IMR-90 (cell line): ENCODE data around the gene ALDH1A1. TPM values are rescaled to one million over a fixed set of nuclear protein-coding genes. Genes with fewer than 3 reads are reported as not detected.

ENCODE experiments used
- ATAC-seq: fragments of 200-7000 bp; cut with Tn5 transposase; 2 replicates; pipeline ENCODE4 v1.9.1; 2020; ENCODE audit warnings: low read depth, mild to moderate bottlenecking, moderate library complexity
- BruUV-seq: library from RNA; stranded (reverse); fragments of 400-500 nt; replicated peaks from 2 replicates; lab custom pipeline; 2021; lab: Mats Ljungman, UMichigan
- CTCF ChIA-PET: fragments of 300-600 bp; formaldehyde crosslinking; extraction: SDS; loops from one replicate; lab custom pipeline; 2021; ENCODE audit warnings: antibody characterized with exemption; lab: Yijun Ruan, JAX
- POLR2A ChIA-PET: fragments of 300-600 bp; sonication (Branson Sonifier 250); formaldehyde crosslinking; loops from one replicate; lab custom pipeline; 2022; ENCODE audit warnings: antibody characterized with exemption; ENCODE audit not compliant: unreplicated experiment; lab: Charles Lee
- DNase-seq: peaks from one replicate; pipeline ENCODE4 v3.0.0; 2013
- H2AFZ ChIP-seq: replicated peaks from 2 replicates; pipeline ENCODE3; 2013; ENCODE audit warnings: low read length, mild to moderate bottlenecking; ENCODE audit not compliant: poor library complexity
- H2AK5ac ChIP-seq: 2 replicates; pipeline ENCODE4 v1.6.1; 2013; ENCODE audit warnings: low read depth, low read length, inconsistent platforms
- H2AK9ac ChIP-seq: replicated peaks from 2 replicates; pipeline ENCODE3; 2013; ENCODE audit warnings: mild to moderate bottlenecking, low read depth, low read length, moderate library complexity; ENCODE audit not compliant: poor library complexity
- H2BK120ac ChIP-seq: 2 replicates; pipeline ENCODE4 v1.6.1; 2013; ENCODE audit warnings: low read depth, low read length, inconsistent platforms
- H2BK15ac ChIP-seq: 3 replicates; pipeline ENCODE4 v1.6.1; 2013; ENCODE audit warnings: low read depth, low read length, inconsistent platforms
- H2BK20ac ChIP-seq: 2 replicates; pipeline ENCODE4 v1.6.1; 2013; ENCODE audit warnings: low read depth, mild to moderate bottlenecking, inconsistent platforms, low read length, moderate library complexity
- H2BK5ac ChIP-seq: 2 replicates; pipeline ENCODE4 v1.6.1; 2013; ENCODE audit warnings: mild to moderate bottlenecking, low read depth, low read length, inconsistent platforms; ENCODE audit not compliant: poor library complexity, severe bottlenecking
- H3K14ac ChIP-seq: replicated peaks from 2 replicates; pipeline ENCODE4 v1.6.1; 2013; ENCODE audit warnings: low read depth, low read length, inconsistent platforms
- H3K18ac ChIP-seq: 2 replicates; pipeline ENCODE4 v1.6.1; 2013; ENCODE audit warnings: low read depth, low read length, control low read depth
- H3K23ac ChIP-seq: 2 replicates; pipeline ENCODE4 v1.6.1; 2013; ENCODE audit warnings: low read depth, low read length, inconsistent platforms
- H3K27ac ChIP-seq: 2 replicates; pipeline ENCODE4 v1.5.1; 2013; ENCODE audit warnings: mild to moderate bottlenecking, control low read depth, low read length; ENCODE audit not compliant: insufficient read depth
- H3K27me3 ChIP-seq: 2 replicates; pipeline ENCODE4 v1.6.1; 2013; ENCODE audit warnings: low read length; ENCODE audit not compliant: control insufficient read depth, insufficient read depth
- H3K36me3 ChIP-seq: 2 replicates; pipeline ENCODE4 v1.6.1; 2013; ENCODE audit warnings: low read length, mixed read lengths; ENCODE audit not compliant: control insufficient read depth, insufficient read depth
- H3K4ac ChIP-seq: 2 replicates; pipeline ENCODE4 v1.6.1; 2013; ENCODE audit warnings: low read depth, low read length, inconsistent platforms
- H3K4me1 ChIP-seq: 2 replicates; pipeline ENCODE4 v1.6.1; 2013; ENCODE audit warnings: low read length, mixed read lengths; ENCODE audit not compliant: control insufficient read depth, insufficient read depth
- H3K4me2 ChIP-seq: 2 replicates; pipeline ENCODE4 v1.6.1; 2013; ENCODE audit warnings: low read depth, mild to moderate bottlenecking, control low read depth, low read length, moderate library complexity
- H3K4me3 ChIP-seq: 2 replicates; pipeline ENCODE4 v1.5.1; 2013; ENCODE audit warnings: low read depth, mild to moderate bottlenecking, control low read depth, low read length, moderate library complexity; ENCODE audit not compliant: insufficient read depth
- H3K56ac ChIP-seq: 2 replicates; pipeline ENCODE4 v1.6.1; 2013; ENCODE audit warnings: low read length, inconsistent platforms; ENCODE audit not compliant: insufficient read depth; ENCODE audit errors: extremely low read depth
- H3K79me1 ChIP-seq, 2 experiments: 2 replicates each; pipeline ENCODE4 v1.6.1; 2013; ENCODE audit warnings: low read length in 2 of 2, inconsistent platforms in 1 of 2, low read depth in 1 of 2
- H3K9ac ChIP-seq: 2 replicates; pipeline ENCODE4 v1.6.1; 2013; ENCODE audit warnings: low read depth, low read length, control low read depth
- H3K9me1 ChIP-seq: 2 replicates; pipeline ENCODE4 v1.6.1; 2013; ENCODE audit warnings: low read length, inconsistent platforms; ENCODE audit not compliant: insufficient read depth
- H3K9me3 ChIP-seq: 2 replicates; pipeline ENCODE4 v1.6.1; 2013; ENCODE audit warnings: low read length; ENCODE audit not compliant: control insufficient read depth, insufficient read depth
- H4K20me1 ChIP-seq: 2 replicates; pipeline ENCODE4 v1.6.1; 2013; ENCODE audit warnings: low read length, inconsistent platforms; ENCODE audit not compliant: insufficient read depth
- H4K5ac ChIP-seq: 2 replicates; pipeline ENCODE4 v1.6.1; 2013; ENCODE audit warnings: mild to moderate bottlenecking, low read depth, low read length, control low read depth
- H4K8ac ChIP-seq, 2 experiments: 2 replicates each; pipeline ENCODE4 v1.6.1; 2013; ENCODE audit warnings: low read depth in 2 of 2, low read length in 2 of 2, control low read depth in 1 of 2, inconsistent platforms in 1 of 2
- H4K91ac ChIP-seq: 2 replicates; pipeline ENCODE4 v1.6.1; 2013; ENCODE audit warnings: low read depth, low read length, inconsistent platforms; ENCODE audit not compliant: insufficient read depth
- CEBPB ChIP-seq: IDR thresholded peaks from 2 replicates; pipeline ENCODE4 v1.6.1; 2012; ENCODE audit warnings: low read depth, low read length, improper control_type of control experiment
- CHD1 ChIP-seq: IDR thresholded peaks from 2 replicates; pipeline ENCODE4 v1.6.1; 2012; ENCODE audit warnings: low read depth, low read length, improper control_type of control experiment
- ELK1 ChIP-seq: fragments of 150-350 bp; IDR thresholded peaks from 2 replicates; pipeline ENCODE4 v1.6.1; 2016; ENCODE audit warnings: low read depth, mild to moderate bottlenecking, low read length, moderate library complexity, borderline replicate concordance
- FOS ChIP-seq: fragments of 150-350 bp; IDR thresholded peaks from 2 replicates; pipeline ENCODE4 v1.6.1; 2016; ENCODE audit warnings: low read depth, low read length
- MAZ ChIP-seq: IDR thresholded peaks from 2 replicates; pipeline ENCODE4 v1.6.1; 2012; ENCODE audit warnings: low read depth, mild to moderate bottlenecking, low read length, improper control_type of control experiment, moderate library complexity, borderline replicate concordance
- NFE2L2 ChIP-seq: fragments of 150-350 bp; IDR thresholded peaks from 2 replicates; pipeline ENCODE4 v1.6.1; 2016; ENCODE audit warnings: low read depth, mild to moderate bottlenecking, low read length
- POLR2A ChIP-seq: IDR thresholded peaks from 2 replicates; pipeline ENCODE4 v1.6.1; 2012; ENCODE audit warnings: mild to moderate bottlenecking, low read depth, low read length
- RCOR1 ChIP-seq: IDR thresholded peaks from 2 replicates; pipeline ENCODE4 v1.6.1; 2012; ENCODE audit warnings: mild to moderate bottlenecking, low read length, improper control_type of control experiment; ENCODE audit not compliant: insufficient replicate concordance
- USF2 ChIP-seq: fragments of 150-350 bp; IDR thresholded peaks from 2 replicates; pipeline ENCODE4 v1.6.1; 2017; ENCODE audit warnings: mild to moderate bottlenecking, antibody characterized with exemption, low read length, low read depth
- WGBS, 2 experiments: methylation state at CpG; one replicate each; pipeline versions ENCODE4 v1.1.5 to v1.1.7; 2013; ENCODE audit warnings: missing lambda C conversion rate in 2 of 2; ENCODE audit not compliant: insufficient read length in 1 of 2; ENCODE audit errors: extremely low coverage in 2 of 2; 5-methylcytosine and 5-hydroxymethylcytosine counted together
- dilution Hi-C: fragments of 300-500 bp; cut with HindIII; formaldehyde crosslinking; loops from one replicate; pipeline ENCODE4 v1.14.3; 2018; ENCODE audit warnings: low sequenced_read_pairs; ENCODE audit not compliant: unreplicated experiment
- in situ Hi-C: fragments of 300-500 bp; cut with MboI; formaldehyde crosslinking; loops from 3 replicates; pipeline ENCODE4 v1.14.3; 2019; ENCODE audit warnings: low sequenced_read_pairs, inconsistent platforms, mixed read lengths
- intact Hi-C: fragments of 100-400 bp; cut with micrococcal nuclease; formaldehyde crosslinking; loops from 2 replicates; pipeline ENCODE4 v1.10.0; 2022
- polyA plus RNA-seq, 3 experiments: library from polyadenylated mRNA; depleted of rRNA; stranded (reverse); fragments of >200 nt; gene quantifications; 2 replicates each; pipeline ENCODE4 v1.2.3, GENCODE V29; 2012; ENCODE audit warnings: low replicate concordance in 1 of 3
- total RNA-seq: library from RNA; depleted of rRNA; stranded (reverse); fragments of >200 nt; gene quantifications from 2 replicates; pipeline ENCODE4 v1.2.3, GENCODE V29; 2012
- TF ChIP-seq, protein P1 (sequence below): conservative IDR thresholded peaks from 2 replicates; pipeline ENCODE4 v1.5.1; 2012; ENCODE audit warnings: mild to moderate bottlenecking, low read depth, low read length, improper control_type of control experiment

The ALDH1A1 gene
- total and polyA plus RNA-seq, 2 of the 4 experiments (the other 2 are of a cell fraction) = not detected

DNA sequence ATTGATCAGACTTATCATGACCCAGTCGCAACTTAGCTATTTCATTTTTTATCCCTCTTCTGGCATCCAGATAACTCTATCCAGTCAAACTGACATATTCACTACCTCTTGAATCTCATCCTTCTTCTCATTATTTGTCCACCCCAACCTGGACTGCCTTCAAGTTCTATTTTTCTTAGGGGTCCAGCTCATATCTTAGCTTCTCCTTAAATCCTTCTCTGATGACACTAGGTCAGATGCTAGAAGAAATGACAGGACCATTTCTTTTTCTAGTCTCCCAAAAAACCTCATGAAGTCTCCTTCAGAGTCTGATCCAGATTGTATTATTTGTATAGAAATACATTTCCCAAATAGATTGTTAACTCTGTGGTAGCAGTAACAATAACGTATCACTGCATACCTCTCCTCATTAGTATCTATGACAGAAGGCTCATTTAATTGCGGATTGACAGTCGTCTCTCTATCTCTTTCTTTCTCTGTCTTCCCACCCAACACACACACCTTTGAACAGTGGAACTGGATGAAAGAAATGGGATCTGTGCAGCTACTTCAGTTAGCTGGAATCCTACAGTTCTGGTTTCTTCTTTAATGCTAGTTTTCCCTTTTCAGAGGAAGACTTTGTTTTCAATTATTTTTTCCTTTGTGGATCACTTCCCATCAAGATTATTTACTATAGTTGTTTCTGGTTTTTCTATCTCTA, 33.5 kb downstream of the ALDH1A1 start:
- TF ChIP-seq RCOR1 = no peak
- TF ChIP-seq CEBPB = no peak
- no peak for TF ChIP-seq FOS
- TF ChIP-seq USF2 = no peak
- TF ChIP-seq POLR2A = no peak
- TF ChIP-seq NFE2L2 = no peak
- TF ChIP-seq MAZ = no peak
- TF ChIP-seq, protein P1, sequence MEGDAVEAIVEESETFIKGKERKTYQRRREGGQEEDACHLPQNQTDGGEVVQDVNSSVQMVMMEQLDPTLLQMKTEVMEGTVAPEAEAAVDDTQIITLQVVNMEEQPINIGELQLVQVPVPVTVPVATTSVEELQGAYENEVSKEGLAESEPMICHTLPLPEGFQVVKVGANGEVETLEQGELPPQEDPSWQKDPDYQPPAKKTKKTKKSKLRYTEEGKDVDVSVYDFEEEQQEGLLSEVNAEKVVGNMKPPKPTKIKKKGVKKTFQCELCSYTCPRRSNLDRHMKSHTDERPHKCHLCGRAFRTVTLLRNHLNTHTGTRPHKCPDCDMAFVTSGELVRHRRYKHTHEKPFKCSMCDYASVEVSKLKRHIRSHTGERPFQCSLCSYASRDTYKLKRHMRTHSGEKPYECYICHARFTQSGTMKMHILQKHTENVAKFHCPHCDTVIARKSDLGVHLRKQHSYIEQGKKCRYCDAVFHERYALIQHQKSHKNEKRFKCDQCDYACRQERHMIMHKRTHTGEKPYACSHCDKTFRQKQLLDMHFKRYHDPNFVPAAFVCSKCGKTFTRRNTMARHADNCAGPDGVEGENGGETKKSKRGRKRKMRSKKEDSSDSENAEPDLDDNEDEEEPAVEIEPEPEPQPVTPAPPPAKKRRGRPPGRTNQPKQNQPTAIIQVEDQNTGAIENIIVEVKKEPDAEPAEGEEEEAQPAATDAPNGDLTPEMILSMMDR = no peak
- TF ChIP-seq ELK1 = no peak
- TF ChIP-seq CHD1 = no peak
- Histone ChIP-seq H3K4ac (no peak overlapping the region), H2BK5ac (no peak overlapping the region), H3K9ac (no peak overlapping the region), H3K27ac (no peak overlapping the region), H3K14ac (no peak overlapping the region), H2BK15ac (no peak overlapping the region), H3K23ac (no peak overlapping the region), H3K27me3 (no peaks in the 10 kb centered on the region), H3K9me3 (no peaks in the 10 kb centered on the region), H4K5ac (no peak overlapping the region), H2BK20ac (no peak overlapping the region), H4K8ac (no peak overlapping the region), H2AK9ac (no peak overlapping the region), H4K91ac (no peak overlapping the region), H2AK5ac (no peak overlapping the region), H2BK120ac (no peak overlapping the region), H3K4me2 (no peak overlapping the region), H3K4me3 (no peak overlapping the region), H2AFZ (no peak overlapping the region), H3K9me1 (no peaks in the 10 kb centered on the region), H3K4me1 (no peaks in the 10 kb centered on the region), H3K36me3 (no peaks in the 10 kb centered on the region), H3K56ac (no peak overlapping the region), H3K18ac (no peak overlapping the region), H4K20me1 (no peaks in the 10 kb centered on the region), H3K79me1 (no peaks in the 10 kb centered on the region)
- 80% methylated on average over 1 of the region's 4 CpGs; no CpG with 5 or more reads in 1 of the 2 experiments for WGBS, 2 experiments
- ATAC-seq (no peak), DNase-seq (no peak)
- ChIA-PET POLR2A (no interaction called here), CTCF (interaction anchor here (1.0 kb wide), 1 partner anchor 52 kb away, joined by 3 read pairs; no protein-coding TSS in a partner anchor)
- intact Hi-C loops (no loop called here), in situ Hi-C loops (no loop called here), dilution Hi-C loops (no loop called here)
- BruUV-seq = no TSS peak
